GDM1 (cell line): ENCODE results near the gene KNL1.
"Not testable (repeated sequence)": the region's sequence is repeated elsewhere in the genome, so short reads cannot be mapped to it uniquely, and the experiment has no call there.

Experiments
- DNase-seq: peaks from one replicate; lab custom pipeline; 2025; lab: John Stamatoyannopoulos, UW

The KNL1 gene

DNA sequence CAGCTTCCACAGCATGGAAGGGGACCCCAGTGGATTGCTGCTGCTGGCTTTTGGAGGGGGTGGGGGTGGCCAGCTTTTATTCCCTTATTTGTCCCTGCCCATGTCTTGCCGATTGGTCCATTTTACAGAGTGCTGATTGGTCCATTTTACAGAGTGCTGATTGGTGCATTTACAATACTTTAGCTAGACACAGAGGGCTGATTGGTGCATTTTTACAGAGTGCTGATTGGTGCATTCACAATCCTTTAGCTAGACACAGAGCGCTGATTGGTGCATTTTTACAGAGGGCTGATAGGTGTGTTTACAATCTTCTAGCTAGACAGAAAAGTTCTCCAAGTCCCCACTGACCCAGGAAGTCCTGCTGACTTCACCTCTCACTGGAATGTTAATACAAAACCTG, 12.3 kb upstream of the KNL1 start:
- not testable (repeated sequence) for DNase-seq

DNA sequence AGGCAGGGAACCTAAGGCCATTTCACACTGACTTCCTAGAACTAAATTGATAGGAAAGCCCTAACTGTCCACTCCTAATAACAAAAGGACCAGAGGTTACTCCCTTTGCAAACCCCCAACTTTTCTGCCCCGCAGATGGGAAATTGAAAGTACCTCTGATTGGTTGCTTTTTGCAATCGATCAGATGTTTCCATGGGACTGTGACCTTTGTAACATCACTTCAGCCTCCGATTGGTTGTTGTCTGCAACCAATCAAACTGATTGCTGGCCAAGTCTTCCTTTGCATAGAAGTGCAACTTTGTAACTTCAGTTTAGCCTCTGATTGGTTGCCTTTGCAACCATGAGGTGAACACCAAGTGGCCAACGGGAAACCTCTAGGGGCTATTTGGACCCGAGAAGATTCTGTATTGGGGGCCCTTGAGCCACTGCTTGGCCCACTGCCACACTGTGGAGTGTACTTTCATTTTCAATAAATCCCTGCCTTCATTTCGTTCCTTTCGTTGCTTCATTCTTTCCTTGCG, 11.3 kb upstream of the KNL1 start:
- no peak for DNase-seq

DNA sequence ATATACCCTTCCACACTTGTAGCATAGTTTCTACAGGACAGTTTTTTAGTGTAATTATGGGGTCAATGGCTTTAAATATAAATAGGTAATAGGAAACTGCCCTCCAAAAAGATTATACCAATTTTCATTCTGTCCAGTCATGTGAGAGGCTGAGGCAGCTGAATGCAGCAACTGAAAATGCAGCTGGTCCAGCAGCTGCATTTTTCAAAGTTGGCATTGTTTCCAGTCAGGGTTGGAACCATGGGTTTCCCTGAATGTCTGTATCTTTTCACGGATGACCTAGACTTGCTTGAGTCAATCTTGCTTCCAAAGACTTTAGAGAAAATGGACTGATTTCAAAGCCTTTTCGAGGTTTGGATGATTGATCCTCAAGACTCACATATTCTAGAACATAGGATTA, 9.9 kb upstream of the KNL1 start:
- DNase-seq, result no peak

DNA sequence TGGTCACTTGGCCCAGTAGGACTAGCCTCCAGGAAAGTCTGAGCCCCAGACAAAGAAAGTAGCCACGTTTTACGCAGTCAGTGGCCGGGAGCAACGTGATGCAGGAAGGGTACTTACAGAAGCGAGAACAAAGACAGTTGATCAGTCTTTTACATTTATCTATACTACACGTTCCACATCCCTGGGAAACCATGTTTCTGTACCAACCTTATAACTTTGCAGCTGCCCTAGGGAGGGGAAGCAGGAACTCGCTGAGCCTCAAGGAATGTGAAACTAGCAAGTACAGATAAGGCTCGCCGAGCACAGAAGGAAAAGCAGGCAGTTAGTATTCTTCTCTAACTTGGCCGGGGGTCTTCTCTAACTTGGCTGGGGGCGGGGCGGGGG, 3.4 kb upstream of the KNL1 start:
- DNase-seq, result no peak

DNA sequence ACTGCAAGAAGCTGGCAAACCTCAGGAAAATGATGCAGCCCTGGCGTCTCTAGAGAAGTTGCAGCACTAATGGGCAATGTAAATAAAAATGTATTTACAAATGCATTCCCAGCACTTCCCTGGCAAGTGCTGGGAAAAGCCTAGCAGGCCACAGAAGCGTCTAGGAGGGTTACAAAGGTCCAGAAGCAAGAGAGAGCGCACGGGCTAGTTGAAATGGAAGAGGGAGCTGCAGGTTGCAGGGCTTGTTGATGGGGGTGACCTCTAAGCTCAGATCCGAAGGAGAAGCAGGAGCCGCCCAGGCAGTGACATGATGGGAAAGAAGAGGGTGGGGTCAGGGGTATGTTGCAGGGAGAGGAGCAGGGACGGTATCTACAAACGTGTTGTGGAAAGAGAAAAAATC, 2.7 kb upstream of the KNL1 start:
- no peak for DNase-seq

DNA sequence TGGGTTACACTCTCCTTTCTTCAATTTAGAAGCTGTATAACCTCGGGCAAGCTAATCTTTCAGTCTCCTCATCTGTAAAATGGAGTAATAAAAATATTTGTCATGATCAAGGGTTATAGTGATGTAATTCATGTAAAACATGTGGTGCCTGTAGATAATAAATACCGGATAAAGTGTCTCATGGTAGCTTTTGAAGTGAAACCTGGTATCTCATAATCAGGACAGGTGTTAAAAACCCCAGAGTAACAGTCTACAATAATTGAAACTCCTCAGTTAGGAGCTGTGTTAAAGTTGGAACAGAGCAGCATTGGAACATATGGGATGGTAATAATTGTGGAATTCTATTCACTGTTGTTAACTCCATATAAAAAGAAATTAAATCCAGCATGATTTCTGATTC, 884 bp upstream of the KNL1 start:
- no peak for DNase-seq

DNA sequence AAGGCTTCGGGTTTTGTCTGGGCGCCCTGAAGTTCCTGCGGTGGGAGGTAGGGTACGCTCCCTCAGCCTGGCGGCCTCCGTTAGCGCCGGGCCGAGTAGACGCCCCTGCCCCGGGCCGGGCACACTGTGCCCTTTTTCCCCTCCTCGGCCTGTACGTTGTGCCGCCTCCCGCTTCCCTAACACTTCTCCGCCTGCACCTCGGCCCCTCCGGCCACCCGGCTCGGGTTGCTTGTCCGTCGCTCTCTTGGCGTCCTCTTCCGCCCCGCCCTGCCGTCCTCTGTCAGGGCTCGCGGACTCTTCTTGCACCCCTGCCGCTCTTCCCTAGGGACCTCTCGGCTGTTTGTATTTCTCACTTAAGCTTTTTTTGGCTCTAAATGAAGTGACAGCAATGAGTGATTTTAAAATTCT, 384 bp downstream of the KNL1 start:
- DNase-seq, result no peak

DNA sequence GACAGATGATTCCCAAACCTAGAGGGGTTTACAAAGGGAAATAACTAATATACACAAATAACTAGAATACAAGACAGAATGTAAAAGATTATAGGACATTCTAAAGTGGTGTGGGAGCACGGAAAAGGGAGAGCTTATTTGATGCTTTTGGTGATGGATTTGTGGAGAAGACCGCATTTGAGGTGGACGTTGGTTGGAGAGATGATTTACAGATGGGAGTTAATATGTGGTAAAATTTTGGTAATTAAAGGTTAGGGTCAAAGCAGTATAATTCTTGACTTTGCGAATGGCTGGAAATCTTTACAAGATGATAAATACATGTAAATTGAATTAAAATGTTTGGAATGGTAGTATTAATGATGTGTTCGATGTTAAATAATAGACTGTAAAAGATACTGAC, 1.2 kb downstream of the KNL1 start:
- no peak for DNase-seq

DNA sequence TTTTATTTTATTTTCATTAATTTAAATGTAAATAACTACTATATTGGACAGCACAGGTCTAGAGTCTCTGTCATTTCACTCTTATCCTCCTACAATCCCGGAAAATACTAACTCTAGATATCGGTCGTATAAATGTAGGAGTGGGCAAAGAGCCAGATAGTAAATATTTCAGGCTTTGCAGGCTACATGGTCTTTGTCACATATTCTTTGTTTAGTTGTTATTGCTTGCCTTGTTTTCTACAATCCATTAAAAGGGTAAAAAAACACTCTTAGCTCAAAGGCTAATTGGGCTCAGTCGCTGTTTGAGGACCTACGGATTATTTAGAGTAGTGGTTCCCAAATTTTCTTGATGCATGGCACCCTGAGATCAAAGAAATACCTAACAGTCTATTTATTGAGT, 1.7 kb downstream of the KNL1 start:
- no peak for DNase-seq

DNA sequence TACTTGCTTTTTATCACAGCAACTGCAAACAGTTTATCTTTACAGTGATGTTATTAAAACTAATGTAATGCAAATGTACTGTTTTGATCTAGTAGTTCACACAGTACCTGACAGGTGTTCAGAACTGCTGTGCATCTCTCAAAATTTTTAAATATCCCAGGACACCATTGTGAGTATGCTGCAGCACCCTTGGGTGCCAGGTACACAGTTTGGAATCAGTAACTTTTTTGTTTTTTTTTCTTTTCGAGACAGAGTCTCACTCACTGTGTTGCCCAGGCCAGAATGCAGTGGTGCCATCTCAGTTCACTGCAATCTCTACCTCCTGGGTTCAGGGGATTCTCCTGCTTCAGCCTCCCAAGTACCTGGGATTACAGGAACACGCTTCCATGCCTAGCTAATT, 3.0 kb downstream of the KNL1 start:
- no peak for DNase-seq

DNA sequence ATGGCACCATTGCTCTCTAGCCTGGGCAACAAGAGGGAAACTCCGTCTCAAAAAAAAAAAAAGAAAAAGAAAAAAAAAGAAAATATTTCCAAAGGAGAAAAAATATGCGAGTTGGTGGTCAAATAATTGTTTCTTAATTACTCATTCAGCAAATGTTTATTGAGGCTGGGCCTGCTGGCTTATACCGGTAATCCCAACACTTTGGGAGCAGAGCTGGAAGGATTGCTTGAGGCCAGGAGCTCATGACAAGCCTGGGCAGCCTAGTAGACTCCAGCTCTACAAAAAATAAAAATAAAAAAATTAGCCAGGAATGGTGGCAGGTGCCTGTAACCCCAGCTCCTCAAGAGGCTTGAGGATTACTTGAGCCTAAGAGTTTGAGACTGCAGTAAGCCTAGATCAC, 4.1 kb downstream of the KNL1 start:
- no peak for DNase-seq

DNA sequence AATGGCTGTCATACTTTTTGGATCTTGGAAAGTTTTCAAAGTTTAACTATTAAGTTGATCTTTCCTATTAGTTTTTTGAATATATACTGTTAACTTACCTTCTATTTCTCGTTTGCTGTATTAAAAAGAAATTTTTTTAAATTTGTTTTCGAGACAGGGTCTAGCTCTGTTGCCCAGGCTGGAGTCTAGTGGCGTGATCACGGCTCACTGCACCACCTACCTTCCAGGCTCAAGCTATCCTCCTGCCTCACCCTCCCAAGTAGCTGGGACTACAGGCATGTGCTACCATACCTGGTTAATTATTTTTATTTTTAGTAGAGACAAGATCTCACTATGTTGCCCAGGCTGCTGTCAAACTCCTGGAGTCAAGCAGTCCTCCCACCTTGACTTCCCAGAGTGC, 4.6 kb downstream of the KNL1 start:
- no peak for DNase-seq

DNA sequence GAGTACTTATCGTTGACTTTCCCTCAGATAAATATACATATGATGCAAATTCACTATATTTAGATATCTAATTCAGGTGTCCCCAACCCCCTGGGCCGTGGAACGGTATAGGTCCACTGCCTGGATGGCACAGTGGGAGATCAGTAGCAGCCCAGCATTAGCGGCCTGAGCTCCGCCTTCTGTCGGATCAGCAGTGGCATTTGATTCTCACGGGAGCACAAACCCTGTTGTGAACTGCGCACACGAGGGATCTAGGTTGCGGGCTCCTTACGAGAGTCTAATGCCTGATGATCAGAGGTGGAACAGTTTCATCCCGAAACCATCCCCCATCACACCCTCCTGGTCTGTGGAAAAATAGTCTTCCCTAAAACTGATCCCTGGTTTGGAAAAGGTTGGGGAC, 6.9 kb downstream of the KNL1 start:
- no peak for DNase-seq

DNA sequence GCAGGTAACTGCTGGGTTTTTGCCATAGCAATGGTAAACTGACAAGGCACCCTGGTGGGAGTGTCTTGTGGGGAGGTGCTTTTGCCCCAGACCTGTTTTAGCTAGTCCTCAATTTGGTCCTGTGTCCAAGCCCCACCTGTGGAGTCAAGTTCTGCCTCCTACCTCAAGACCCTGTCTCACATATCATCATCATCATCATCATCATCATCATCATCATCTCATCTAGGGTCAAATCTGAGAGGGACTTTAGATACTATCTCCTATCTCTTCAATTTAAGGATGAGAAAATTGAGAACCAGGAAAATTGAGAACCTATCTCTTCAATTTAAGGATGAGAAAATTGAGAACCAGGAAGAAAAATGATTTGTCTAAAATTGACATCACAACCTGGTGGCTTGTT, 9.9 kb downstream of the KNL1 start:
- no peak for DNase-seq

DNA sequence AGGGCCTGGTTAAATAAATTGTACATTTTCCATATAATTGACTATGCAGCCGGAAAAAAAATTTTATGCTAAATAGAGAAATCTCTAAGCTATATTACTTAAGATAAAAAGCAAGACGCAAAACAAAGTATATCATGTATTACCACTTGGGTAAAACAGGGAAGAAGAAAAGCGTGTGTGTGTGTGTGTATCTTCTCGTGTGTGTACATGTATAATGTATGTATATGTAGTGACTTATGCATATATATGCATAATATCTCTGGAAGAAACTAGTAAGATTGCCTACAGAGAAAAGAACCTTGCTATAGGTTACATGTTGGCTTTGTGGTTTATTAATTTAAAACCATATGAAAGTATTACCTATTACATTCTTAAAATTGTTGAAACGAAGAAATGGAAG, 19.0 kb downstream of the KNL1 start:
- DNase-seq, result no peak

DNA sequence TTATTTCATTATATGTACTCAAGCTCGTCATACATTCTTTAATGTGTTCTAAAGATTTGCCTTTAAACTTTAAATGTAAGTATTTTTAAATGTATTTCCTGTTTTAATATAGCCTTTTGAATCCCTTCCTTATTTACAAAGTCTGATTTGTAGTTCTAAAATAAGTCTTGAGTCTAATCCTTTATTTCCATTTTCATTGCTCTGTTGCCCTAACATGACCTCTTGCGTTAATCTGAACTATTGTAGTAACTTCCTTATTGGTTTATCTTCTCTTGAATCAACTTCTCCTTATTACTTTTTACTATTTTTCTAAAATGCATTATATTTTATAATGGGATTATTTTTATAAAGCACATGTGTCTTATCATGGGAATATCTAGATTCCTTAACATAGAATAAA, 24.0 kb downstream of the KNL1 start:
- DNase-seq, result no peak

DNA sequence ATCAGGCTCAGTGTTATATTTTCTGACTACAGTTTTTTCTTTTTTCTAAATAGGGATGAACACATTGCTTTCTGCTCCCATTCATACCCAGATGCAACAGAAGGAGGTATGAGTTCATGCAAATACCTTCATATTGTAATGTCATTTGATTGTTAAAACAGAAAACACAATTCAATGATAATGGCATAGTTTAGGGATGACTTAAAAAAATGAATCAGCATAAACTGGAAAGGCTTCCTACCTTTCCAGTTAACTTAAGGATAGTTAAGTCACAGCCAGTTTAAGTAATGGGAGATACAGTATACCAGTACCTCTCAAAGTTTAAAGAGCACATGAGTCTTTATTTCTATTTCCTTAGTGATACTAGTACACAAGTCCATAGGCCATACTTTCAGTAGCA, 24.9 kb downstream of the KNL1 start:
- no peak for DNase-seq

DNA sequence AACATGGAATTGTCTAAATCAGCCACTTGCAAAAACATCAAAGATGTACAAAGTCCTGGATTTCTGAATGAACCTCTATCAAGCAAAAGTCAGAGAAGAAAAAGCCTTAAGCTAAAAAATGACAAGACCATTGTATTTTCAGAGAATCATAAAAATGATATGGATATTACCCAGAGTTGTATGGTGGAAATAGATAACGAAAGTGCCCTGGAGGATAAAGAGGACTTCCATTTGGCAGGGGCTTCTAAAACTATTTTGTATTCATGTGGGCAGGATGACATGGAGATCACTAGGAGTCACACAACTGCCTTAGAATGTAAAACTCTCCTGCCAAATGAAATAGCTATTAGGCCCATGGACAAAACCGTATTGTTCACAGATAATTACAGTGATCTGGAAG, 29.3 kb downstream of the KNL1 start:
- no peak for DNase-seq

DNA sequence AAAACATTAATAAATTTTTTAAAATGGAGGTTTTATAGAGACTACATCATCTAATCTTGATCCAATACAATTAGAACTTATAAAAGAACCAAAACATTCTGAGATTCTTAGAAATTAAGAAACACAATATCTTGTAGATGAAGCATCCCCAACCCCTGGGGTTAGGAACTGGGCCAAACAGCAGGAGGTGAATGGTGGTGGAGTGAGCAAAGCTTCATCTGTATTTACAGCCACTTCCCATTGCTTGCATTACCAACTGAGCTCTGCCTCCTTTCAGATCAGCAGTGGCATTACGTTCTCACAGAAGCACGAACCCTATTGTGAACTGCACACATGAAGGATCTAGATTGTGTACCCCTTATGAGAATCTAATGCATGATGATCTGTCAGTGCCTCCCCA, 36.3 kb downstream of the KNL1 start:
- DNase-seq, result no peak

DNA sequence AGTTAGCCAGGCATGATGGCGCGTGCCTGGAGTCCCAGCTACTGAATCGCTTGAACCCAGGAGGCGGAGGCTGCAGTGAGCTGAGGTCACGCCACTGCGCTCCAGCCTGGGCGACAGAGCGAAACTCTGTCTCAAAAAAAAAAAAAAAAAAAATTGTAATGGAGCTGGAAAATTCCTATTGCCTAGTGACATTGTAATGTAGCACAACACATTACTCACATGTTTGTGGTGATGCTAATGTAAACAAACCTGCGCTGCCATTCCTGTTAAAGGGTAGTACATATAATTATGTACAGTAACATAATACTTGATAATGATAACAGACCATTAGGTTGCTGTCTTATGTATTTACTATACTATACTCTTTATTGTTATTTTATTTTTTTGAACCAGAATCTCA, 39.1 kb downstream of the KNL1 start:
- no peak for DNase-seq

DNA sequence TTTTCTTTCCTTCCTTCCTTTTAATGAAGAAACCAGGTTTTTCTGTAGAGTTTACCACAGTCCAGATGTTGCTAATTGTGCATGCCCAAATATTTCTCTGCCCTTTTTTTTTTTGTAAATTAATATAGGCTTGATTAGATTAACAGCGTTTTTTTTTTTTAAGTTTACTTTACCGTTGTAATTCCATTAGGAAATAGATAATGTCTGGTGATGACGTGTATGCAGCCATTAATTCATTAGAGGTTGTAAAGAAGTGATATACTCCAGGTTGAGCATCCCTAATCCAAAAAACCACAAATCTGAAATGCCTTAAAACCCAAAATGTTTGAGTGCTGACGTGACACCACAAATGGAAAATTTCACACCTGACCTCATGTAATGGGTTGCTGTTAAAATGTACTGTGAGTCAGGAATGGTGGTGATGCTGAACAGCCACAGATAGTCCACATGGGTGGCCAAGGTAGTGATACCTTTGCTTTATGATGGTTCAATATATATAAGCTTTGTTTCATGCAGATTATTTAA, 43.2 kb downstream of the KNL1 start:
- no peak for DNase-seq

DNA sequence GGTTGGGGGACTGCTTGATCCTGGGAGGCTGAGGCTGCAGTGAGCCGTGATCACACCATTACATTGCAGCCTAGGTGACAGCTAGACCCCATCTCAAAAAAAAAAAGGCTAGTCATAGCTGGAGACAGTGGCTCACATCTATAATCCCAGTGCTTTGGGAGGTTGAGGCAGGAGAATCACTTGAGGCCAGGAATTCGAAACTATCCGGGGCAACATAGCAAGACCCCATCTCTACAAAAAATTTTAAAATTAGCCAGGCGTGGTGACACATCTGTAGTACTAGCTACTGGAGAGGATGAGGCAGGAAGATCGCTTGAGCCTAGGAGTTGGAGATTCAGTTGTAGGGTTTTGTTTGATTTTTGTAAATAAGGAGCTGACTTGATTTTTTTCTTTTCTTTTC, 45.6 kb downstream of the KNL1 start:
- DNase-seq, result no peak

DNA sequence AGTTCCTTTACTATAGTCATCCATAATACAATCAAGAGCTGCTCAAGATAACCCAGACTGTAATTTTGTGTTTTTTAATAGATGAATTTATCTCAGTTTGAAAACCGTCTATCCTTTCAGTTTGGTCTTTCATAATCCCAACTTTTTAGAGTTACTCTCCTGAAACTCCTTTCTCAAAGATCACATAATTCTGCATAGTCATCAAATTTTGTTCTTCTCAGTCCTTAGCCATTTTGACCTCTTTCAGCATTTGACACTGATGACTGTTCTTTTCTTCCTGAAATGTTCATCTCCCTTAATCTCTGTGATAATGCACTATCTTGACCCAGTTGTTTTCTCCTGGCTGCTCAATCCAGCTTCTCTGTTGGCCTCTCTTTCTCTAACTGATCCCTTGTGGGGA, 53.5 kb downstream of the KNL1 start:
- no peak for DNase-seq

DNA sequence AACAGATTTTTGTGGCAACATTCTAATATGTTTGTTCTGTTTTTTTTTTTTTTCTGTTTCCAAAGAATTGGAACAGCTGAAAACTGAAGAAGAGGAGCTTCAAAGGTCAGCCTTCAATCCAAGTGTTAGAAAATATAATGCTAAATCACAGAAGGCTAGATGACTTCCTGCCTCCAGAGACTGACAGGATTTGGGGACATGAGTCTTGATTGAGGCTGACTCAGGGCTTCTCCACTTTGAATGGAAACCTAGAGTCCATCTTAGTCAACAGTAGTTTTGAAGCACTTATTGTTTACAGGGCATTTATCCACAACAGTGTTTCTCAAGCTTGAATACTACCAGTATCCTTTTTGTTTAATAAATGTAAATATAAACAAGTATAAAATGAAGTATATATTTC, 56.4 kb downstream of the KNL1 start:
- no peak for DNase-seq

DNA sequence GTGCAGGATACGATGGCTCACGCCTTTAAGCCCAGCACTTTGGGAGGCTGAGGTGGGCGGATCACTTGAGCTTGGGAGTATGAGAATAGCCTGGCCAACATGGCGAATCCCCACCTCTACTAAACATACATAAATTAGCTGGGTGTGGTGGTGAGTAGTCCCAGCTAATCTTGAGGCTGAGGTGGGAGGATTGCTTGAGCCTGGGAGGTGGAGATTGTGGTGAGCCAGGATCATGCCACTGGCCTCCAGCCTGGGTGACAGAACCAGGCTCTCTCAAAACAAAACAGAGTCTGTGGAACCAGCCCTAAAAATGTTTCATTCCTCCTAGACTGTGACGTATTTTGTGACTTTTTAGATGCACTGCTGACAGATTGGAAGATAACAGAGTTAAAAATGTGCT, 66.6 kb downstream of the KNL1 start:
- no peak for DNase-seq
